Sigmoid colon (tissue), 4 donors: ENCODE data around the gene DHRS9.

ENCODE experiments used
- EP300 ChIP-seq, 4 donors: sonication (generic); formaldehyde crosslinking; IDR thresholded peaks; one replicate each; pipeline ENCODE4 v1.6.1; 2017; ENCODE audit warnings: antibody characterized with exemption in 4 of 4
- POLR2A ChIP-seq, 2 donors: fragments of 450-650 bp; IDR thresholded peaks; one replicate each; pipeline ENCODE4 v1.6.1; 2016; ENCODE audit warnings: antibody characterized with exemption in 2 of 2, mild to moderate bottlenecking in 2 of 2, moderate library complexity in 2 of 2
- POLR2AphosphoS5 ChIP-seq, 4 donors: sonication (generic); formaldehyde crosslinking; IDR thresholded peaks; one replicate each; pipeline ENCODE4 v1.6.1; 2017; ENCODE audit warnings: antibody characterized with exemption in 4 of 4
- TF ChIP-seq, protein P1 (sequence below), 4 experiments: fragments of 450-650 bp in 3 of 4; fragments of 200-600 bp in 1 of 4; IDR thresholded peaks; one replicate each; pipeline ENCODE4 v1.5.1; 2016 to 2019; ENCODE audit warnings: antibody characterized with exemption in 4 of 4, mild to moderate bottlenecking in 3 of 4, moderate library complexity in 2 of 4

GRCh38 chr2:169119851-169120250 lies 50.5 kb downstream of the DHRS9 start:
- TF ChIP-seq, protein P1, sequence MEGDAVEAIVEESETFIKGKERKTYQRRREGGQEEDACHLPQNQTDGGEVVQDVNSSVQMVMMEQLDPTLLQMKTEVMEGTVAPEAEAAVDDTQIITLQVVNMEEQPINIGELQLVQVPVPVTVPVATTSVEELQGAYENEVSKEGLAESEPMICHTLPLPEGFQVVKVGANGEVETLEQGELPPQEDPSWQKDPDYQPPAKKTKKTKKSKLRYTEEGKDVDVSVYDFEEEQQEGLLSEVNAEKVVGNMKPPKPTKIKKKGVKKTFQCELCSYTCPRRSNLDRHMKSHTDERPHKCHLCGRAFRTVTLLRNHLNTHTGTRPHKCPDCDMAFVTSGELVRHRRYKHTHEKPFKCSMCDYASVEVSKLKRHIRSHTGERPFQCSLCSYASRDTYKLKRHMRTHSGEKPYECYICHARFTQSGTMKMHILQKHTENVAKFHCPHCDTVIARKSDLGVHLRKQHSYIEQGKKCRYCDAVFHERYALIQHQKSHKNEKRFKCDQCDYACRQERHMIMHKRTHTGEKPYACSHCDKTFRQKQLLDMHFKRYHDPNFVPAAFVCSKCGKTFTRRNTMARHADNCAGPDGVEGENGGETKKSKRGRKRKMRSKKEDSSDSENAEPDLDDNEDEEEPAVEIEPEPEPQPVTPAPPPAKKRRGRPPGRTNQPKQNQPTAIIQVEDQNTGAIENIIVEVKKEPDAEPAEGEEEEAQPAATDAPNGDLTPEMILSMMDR (IDR thresholded peaks at IDR 0.05), result no peak
- no peak for TF ChIP-seq POLR2AphosphoS5 (IDR thresholded peaks at IDR 0.05)
- no peak for TF ChIP-seq POLR2A (IDR thresholded peaks at IDR 0.05)
- no peak for TF ChIP-seq EP300 (IDR thresholded peaks at IDR 0.05)
